IMR-90 (cell line): Measurements from ENCODE around the gene CYB561A3. TPM values are rescaled to one million over a fixed set of nuclear protein-coding genes. Genes with fewer than 3 reads are reported as not detected.

Experiments used
- ATAC-seq: fragments of 200-7000 bp; cut with Tn5 transposase; 2 replicates; pipeline ENCODE4 v1.9.1; 2020; ENCODE audit warnings: low read depth, mild to moderate bottlenecking, moderate library complexity
- BruUV-seq: library from RNA; stranded (reverse); fragments of 400-500 nt; replicated peaks from 2 replicates; lab custom pipeline; 2021; lab: Mats Ljungman, UMichigan
- CTCF ChIA-PET: fragments of 300-600 bp; formaldehyde crosslinking; extraction: SDS; loops from one replicate; lab custom pipeline; 2021; ENCODE audit warnings: antibody characterized with exemption; lab: Yijun Ruan, JAX
- POLR2A ChIA-PET: fragments of 300-600 bp; sonication (Branson Sonifier 250); formaldehyde crosslinking; loops from one replicate; lab custom pipeline; 2022; ENCODE audit warnings: antibody characterized with exemption; ENCODE audit not compliant: unreplicated experiment; lab: Charles Lee
- DNase-seq: peaks from one replicate; pipeline ENCODE4 v3.0.0; 2013
- H2AFZ ChIP-seq: replicated peaks from 2 replicates; pipeline ENCODE3; 2013; ENCODE audit warnings: low read length, mild to moderate bottlenecking; ENCODE audit not compliant: poor library complexity
- H2AK5ac ChIP-seq: 2 replicates; pipeline ENCODE4 v1.6.1; 2013; ENCODE audit warnings: low read depth, low read length, inconsistent platforms
- H2AK9ac ChIP-seq: replicated peaks from 2 replicates; pipeline ENCODE3; 2013; ENCODE audit warnings: mild to moderate bottlenecking, low read depth, low read length, moderate library complexity; ENCODE audit not compliant: poor library complexity
- H2BK120ac ChIP-seq: 2 replicates; pipeline ENCODE4 v1.6.1; 2013; ENCODE audit warnings: low read depth, low read length, inconsistent platforms
- H2BK15ac ChIP-seq: 3 replicates; pipeline ENCODE4 v1.6.1; 2013; ENCODE audit warnings: low read depth, low read length, inconsistent platforms
- H2BK20ac ChIP-seq: 2 replicates; pipeline ENCODE4 v1.6.1; 2013; ENCODE audit warnings: low read depth, mild to moderate bottlenecking, inconsistent platforms, low read length, moderate library complexity
- H2BK5ac ChIP-seq: 2 replicates; pipeline ENCODE4 v1.6.1; 2013; ENCODE audit warnings: mild to moderate bottlenecking, low read depth, low read length, inconsistent platforms; ENCODE audit not compliant: poor library complexity, severe bottlenecking
- H3K14ac ChIP-seq: replicated peaks from 2 replicates; pipeline ENCODE4 v1.6.1; 2013; ENCODE audit warnings: low read depth, low read length, inconsistent platforms
- H3K18ac ChIP-seq: 2 replicates; pipeline ENCODE4 v1.6.1; 2013; ENCODE audit warnings: low read depth, low read length, control low read depth
- H3K23ac ChIP-seq: 2 replicates; pipeline ENCODE4 v1.6.1; 2013; ENCODE audit warnings: low read depth, low read length, inconsistent platforms
- H3K27ac ChIP-seq: 2 replicates; pipeline ENCODE4 v1.5.1; 2013; ENCODE audit warnings: mild to moderate bottlenecking, control low read depth, low read length; ENCODE audit not compliant: insufficient read depth
- H3K27me3 ChIP-seq: 2 replicates; pipeline ENCODE4 v1.6.1; 2013; ENCODE audit warnings: low read length; ENCODE audit not compliant: control insufficient read depth, insufficient read depth
- H3K36me3 ChIP-seq: 2 replicates; pipeline ENCODE4 v1.6.1; 2013; ENCODE audit warnings: low read length, mixed read lengths; ENCODE audit not compliant: control insufficient read depth, insufficient read depth
- H3K4ac ChIP-seq: 2 replicates; pipeline ENCODE4 v1.6.1; 2013; ENCODE audit warnings: low read depth, low read length, inconsistent platforms
- H3K4me1 ChIP-seq: 2 replicates; pipeline ENCODE4 v1.6.1; 2013; ENCODE audit warnings: low read length, mixed read lengths; ENCODE audit not compliant: control insufficient read depth, insufficient read depth
- H3K4me2 ChIP-seq: 2 replicates; pipeline ENCODE4 v1.6.1; 2013; ENCODE audit warnings: low read depth, mild to moderate bottlenecking, control low read depth, low read length, moderate library complexity
- H3K4me3 ChIP-seq: 2 replicates; pipeline ENCODE4 v1.5.1; 2013; ENCODE audit warnings: low read depth, mild to moderate bottlenecking, control low read depth, low read length, moderate library complexity; ENCODE audit not compliant: insufficient read depth
- H3K56ac ChIP-seq: 2 replicates; pipeline ENCODE4 v1.6.1; 2013; ENCODE audit warnings: low read length, inconsistent platforms; ENCODE audit not compliant: insufficient read depth; ENCODE audit errors: extremely low read depth
- H3K79me1 ChIP-seq, 2 experiments: 2 replicates each; pipeline ENCODE4 v1.6.1; 2013; ENCODE audit warnings: low read length in 2 of 2, inconsistent platforms in 1 of 2, low read depth in 1 of 2
- H3K9ac ChIP-seq: 2 replicates; pipeline ENCODE4 v1.6.1; 2013; ENCODE audit warnings: low read depth, low read length, control low read depth
- H3K9me1 ChIP-seq: 2 replicates; pipeline ENCODE4 v1.6.1; 2013; ENCODE audit warnings: low read length, inconsistent platforms; ENCODE audit not compliant: insufficient read depth
- H3K9me3 ChIP-seq: 2 replicates; pipeline ENCODE4 v1.6.1; 2013; ENCODE audit warnings: low read length; ENCODE audit not compliant: control insufficient read depth, insufficient read depth
- H4K20me1 ChIP-seq: 2 replicates; pipeline ENCODE4 v1.6.1; 2013; ENCODE audit warnings: low read length, inconsistent platforms; ENCODE audit not compliant: insufficient read depth
- H4K5ac ChIP-seq: 2 replicates; pipeline ENCODE4 v1.6.1; 2013; ENCODE audit warnings: mild to moderate bottlenecking, low read depth, low read length, control low read depth
- H4K8ac ChIP-seq, 2 experiments: 2 replicates each; pipeline ENCODE4 v1.6.1; 2013; ENCODE audit warnings: low read depth in 2 of 2, low read length in 2 of 2, control low read depth in 1 of 2, inconsistent platforms in 1 of 2
- H4K91ac ChIP-seq: 2 replicates; pipeline ENCODE4 v1.6.1; 2013; ENCODE audit warnings: low read depth, low read length, inconsistent platforms; ENCODE audit not compliant: insufficient read depth
- BHLHE40 ChIP-seq: fragments of 150-350 bp; IDR thresholded peaks from 2 replicates; pipeline ENCODE4 v1.6.1; 2016; ENCODE audit warnings: mild to moderate bottlenecking, low read depth, low read length
- CHD1 ChIP-seq: IDR thresholded peaks from 2 replicates; pipeline ENCODE4 v1.6.1; 2012; ENCODE audit warnings: low read depth, low read length, improper control_type of control experiment
- CTCF ChIP-seq: conservative IDR thresholded peaks from 2 replicates; pipeline ENCODE4 v1.5.1; 2012; ENCODE audit warnings: mild to moderate bottlenecking, low read depth, low read length, improper control_type of control experiment
- ELK1 ChIP-seq: fragments of 150-350 bp; IDR thresholded peaks from 2 replicates; pipeline ENCODE4 v1.6.1; 2016; ENCODE audit warnings: low read depth, mild to moderate bottlenecking, low read length, moderate library complexity, borderline replicate concordance
- FOS ChIP-seq: fragments of 150-350 bp; IDR thresholded peaks from 2 replicates; pipeline ENCODE4 v1.6.1; 2016; ENCODE audit warnings: low read depth, low read length
- MAFK ChIP-seq: IDR thresholded peaks from 2 replicates; pipeline ENCODE4 v1.6.1; 2012; ENCODE audit warnings: low read depth, low read length, improper control_type of control experiment
- MAZ ChIP-seq: IDR thresholded peaks from 2 replicates; pipeline ENCODE4 v1.6.1; 2012; ENCODE audit warnings: low read depth, mild to moderate bottlenecking, low read length, improper control_type of control experiment, moderate library complexity, borderline replicate concordance
- MXI1 ChIP-seq: IDR thresholded peaks from 2 replicates; pipeline ENCODE4 v1.6.1; 2012; ENCODE audit warnings: low read depth, mild to moderate bottlenecking, low read length, moderate library complexity, borderline replicate concordance
- NFE2L2 ChIP-seq: fragments of 150-350 bp; IDR thresholded peaks from 2 replicates; pipeline ENCODE4 v1.6.1; 2016; ENCODE audit warnings: low read depth, mild to moderate bottlenecking, low read length
- POLR2A ChIP-seq: IDR thresholded peaks from 2 replicates; pipeline ENCODE4 v1.6.1; 2012; ENCODE audit warnings: mild to moderate bottlenecking, low read depth, low read length
- RAD21 ChIP-seq: IDR thresholded peaks from 2 replicates; pipeline ENCODE4 v1.6.1; 2012; ENCODE audit warnings: low read length, improper control_type of control experiment
- RFX5 ChIP-seq: IDR thresholded peaks from 2 replicates; pipeline ENCODE4 v1.8.0; 2012; ENCODE audit warnings: low read depth, mild to moderate bottlenecking, low read length, moderate library complexity
- USF2 ChIP-seq: fragments of 150-350 bp; IDR thresholded peaks from 2 replicates; pipeline ENCODE4 v1.6.1; 2017; ENCODE audit warnings: mild to moderate bottlenecking, antibody characterized with exemption, low read length, low read depth
- WGBS, 2 experiments: methylation state at CpG; one replicate each; pipeline versions ENCODE4 v1.1.5 to v1.1.7; 2013; ENCODE audit warnings: missing lambda C conversion rate in 2 of 2; ENCODE audit not compliant: insufficient read length in 1 of 2; ENCODE audit errors: extremely low coverage in 2 of 2; 5-methylcytosine and 5-hydroxymethylcytosine counted together
- dilution Hi-C: fragments of 300-500 bp; cut with HindIII; formaldehyde crosslinking; loops from one replicate; pipeline ENCODE4 v1.14.3; 2018; ENCODE audit warnings: low sequenced_read_pairs; ENCODE audit not compliant: unreplicated experiment
- in situ Hi-C: fragments of 300-500 bp; cut with MboI; formaldehyde crosslinking; loops from 3 replicates; pipeline ENCODE4 v1.14.3; 2019; ENCODE audit warnings: low sequenced_read_pairs, inconsistent platforms, mixed read lengths
- intact Hi-C: fragments of 100-400 bp; cut with micrococcal nuclease; formaldehyde crosslinking; loops from 2 replicates; pipeline ENCODE4 v1.10.0; 2022
- polyA plus RNA-seq, 3 experiments: library from polyadenylated mRNA; depleted of rRNA; stranded (reverse); fragments of >200 nt; gene quantifications; 2 replicates each; pipeline ENCODE4 v1.2.3, GENCODE V29; 2012; ENCODE audit warnings: low replicate concordance in 1 of 3
- total RNA-seq: library from RNA; depleted of rRNA; stranded (reverse); fragments of >200 nt; gene quantifications from 2 replicates; pipeline ENCODE4 v1.2.3, GENCODE V29; 2012

CYB561A3 gene
- total and polyA plus RNA-seq, 2 of the 4 experiments (the other 2 are of a cell fraction) = 13.6 to 39.2 TPM

- BruUV-seq = no TSS peak
Measured at GRCh38 chr11:61349189-61349751, 12.4 kb downstream of the CYB561A3 start.

More at GRCh38 chr11:61349189-61349751, 12.4 kb downstream of the CYB561A3 start:
- H3K18ac ChIP-seq = no peak overlapping the region
- H3K9ac ChIP-seq = no peak overlapping the region
- in situ Hi-C loops (no loop called here), intact Hi-C loops (no loop called here), dilution Hi-C loops (no loop called here)
- H3K4me1 ChIP-seq = no peaks in the 10 kb centered on the region
- no peak overlapping the region for H2AK9ac ChIP-seq
- CTCF ChIA-PET = interaction anchor here (0.5 to 1.1 kb wide), 3 partner anchors 13 to 32 kb away, joined by 3 read pairs; no protein-coding TSS in a partner anchor
- no peak overlapping the region for H3K14ac ChIP-seq
- 85% methylated on average over 5 of the region's 12 CpGs; no CpG with 5 or more reads in 1 of the 2 experiments for WGBS, 2 experiments
- peaks cover 5% of the 10 kb centered on the region; the same call in 1 of the 2 replicates for H3K9me1 ChIP-seq
- no peak overlapping the region for H2AK5ac ChIP-seq
- H4K20me1 ChIP-seq = no peaks in the 10 kb centered on the region
- H3K36me3 ChIP-seq = peaks cover 47% of the 10 kb centered on the region
- ATAC-seq = no peak
- no peak overlapping the region for H2BK20ac ChIP-seq
- no peak overlapping the region for H4K91ac ChIP-seq
- H3K56ac ChIP-seq = no peak overlapping the region
- POLR2A ChIA-PET = no interaction called here
- H4K5ac ChIP-seq = no peak overlapping the region
- H4K8ac ChIP-seq = no peak overlapping the region
- H2AFZ ChIP-seq = no peak overlapping the region
- no peak overlapping the region for H2BK15ac ChIP-seq
- H3K27ac ChIP-seq = no peak overlapping the region
- H3K4me3 ChIP-seq = no peak overlapping the region
- H2BK5ac ChIP-seq = no peak overlapping the region
- no peaks in the 10 kb centered on the region for H3K27me3 ChIP-seq
- no peak overlapping the region for H3K23ac ChIP-seq
- H2BK120ac ChIP-seq = no peak overlapping the region
- no peak overlapping the region for H3K4me2 ChIP-seq
- no peak overlapping the region for H3K4ac ChIP-seq
- H3K79me1 ChIP-seq = no peaks in the 10 kb centered on the region
- no peaks in the 10 kb centered on the region for H3K9me3 ChIP-seq
- no peak for TF ChIP-seq MAFK
- no peak for TF ChIP-seq ELK1
- no peak for TF ChIP-seq POLR2A
- no peak for TF ChIP-seq CTCF
- no peak for TF ChIP-seq NFE2L2
- TF ChIP-seq USF2 = no peak
- TF ChIP-seq RFX5 = no peak
- no peak for TF ChIP-seq MAZ
- TF ChIP-seq CHD1 = no peak
- no peak for TF ChIP-seq MXI1
- TF ChIP-seq RAD21 = no peak
- TF ChIP-seq BHLHE40 = no peak
- no peak for TF ChIP-seq FOS
- DNase-seq = no peak
